ENCODE data around the gene PRKN.
"Not testable (repeated sequence)": the region's sequence is repeated elsewhere in the genome, so short reads cannot be mapped to it uniquely, and the experiment has no call there.

Gene PRKN

GRCh38 chr6:161882196-161882765 lies 845.3 kb downstream of the PRKN start:
- no peak for DNase-seq

DNA sequence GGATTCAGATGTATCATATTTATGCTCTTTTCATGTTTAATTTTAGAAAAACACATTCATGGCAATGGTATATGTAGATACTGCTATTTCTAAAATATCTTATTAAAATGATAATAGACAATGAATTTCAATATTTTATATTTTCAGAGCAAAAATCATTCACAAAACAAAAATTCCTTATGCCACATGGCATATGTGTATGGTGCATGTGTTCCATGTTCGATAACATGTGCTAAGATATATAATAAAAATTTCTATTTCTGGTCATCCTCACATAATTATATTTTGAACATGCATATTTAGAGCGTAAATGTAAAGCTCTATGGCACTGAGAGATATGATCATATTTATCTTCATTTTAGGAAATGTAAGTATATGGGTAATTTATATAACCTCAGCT lies 847.5 kb downstream of the PRKN start:
- DNase-seq: no peak

DNA sequence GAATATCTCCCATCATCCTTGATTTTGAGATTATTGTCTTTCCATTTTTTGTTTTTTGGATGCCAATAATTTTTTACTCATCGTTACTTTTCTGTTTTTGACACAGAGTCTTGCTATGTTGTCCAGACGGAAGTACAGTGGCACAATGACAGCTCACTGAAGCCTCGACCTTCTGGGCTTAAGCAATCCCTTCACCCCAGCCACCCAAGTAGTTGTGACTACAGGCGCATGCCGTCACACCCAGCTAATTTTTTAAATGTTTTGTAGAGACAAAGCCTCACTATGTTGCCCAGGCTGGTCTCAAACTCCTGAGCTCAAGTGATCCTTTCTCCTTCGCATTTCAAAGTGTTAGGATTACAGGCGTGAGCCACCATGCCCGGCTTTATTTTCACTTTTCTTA lies 851.3 kb downstream of the PRKN start:
- no peak for DNase-seq

DNA sequence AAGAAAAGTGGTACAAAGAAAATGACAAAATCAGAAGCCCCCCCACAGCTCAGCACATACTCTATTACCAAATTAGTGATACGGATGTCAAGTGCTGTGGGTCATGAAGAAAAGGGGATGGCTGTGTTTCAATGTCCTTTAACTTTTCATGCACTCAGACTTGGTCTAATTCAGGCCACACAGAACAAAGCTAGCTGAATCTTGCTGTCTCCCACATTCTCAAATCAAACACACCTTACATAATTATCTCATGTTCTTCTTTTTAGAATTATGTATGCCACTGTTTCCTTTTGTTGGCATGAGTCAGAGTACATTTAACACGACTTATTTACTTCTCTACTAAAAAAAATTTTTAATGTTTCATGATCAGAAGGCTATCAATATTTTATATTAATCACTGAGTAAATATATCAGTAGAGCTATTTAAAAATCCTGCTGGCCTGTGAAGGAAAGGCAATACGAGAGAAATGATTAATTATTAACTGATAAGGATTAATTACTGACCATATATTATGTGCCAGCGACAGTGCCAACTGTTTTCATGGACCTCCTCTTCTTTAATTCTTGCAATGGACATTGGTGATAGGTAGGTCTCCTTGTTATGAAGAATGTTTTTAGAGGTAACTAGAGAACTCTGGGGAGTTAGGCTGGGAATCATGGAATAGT lies 857.2 kb downstream of the PRKN start:
- no peak for DNase-seq

- no peak for DNase-seq
Measured at GRCh38 chr6:161869491-161869890, 858.1 kb downstream of the PRKN start.

GRCh38 chr6:161866570-161866969 lies 861.0 kb downstream of the PRKN start:
- DNase-seq: no peak

DNA sequence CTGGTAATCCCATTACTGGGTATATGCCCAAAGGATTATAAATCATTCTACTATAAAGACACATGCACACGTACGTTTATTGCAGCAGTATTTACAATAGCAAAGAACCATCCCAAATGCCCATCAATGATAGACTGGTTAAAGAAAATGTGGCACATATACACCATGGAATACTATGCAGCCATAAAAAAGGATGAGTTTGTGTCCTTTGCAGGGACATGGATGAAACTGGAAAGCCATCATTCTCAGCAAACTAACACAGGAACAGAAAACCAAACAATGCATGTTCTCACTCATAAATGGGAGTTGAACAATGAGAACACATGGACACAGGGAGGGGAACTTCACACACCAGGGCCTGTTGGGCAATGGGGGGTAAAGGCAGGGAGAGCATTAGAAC lies 866.5 kb downstream of the PRKN start:
- DNase-seq: not testable (repeated sequence)

DNA sequence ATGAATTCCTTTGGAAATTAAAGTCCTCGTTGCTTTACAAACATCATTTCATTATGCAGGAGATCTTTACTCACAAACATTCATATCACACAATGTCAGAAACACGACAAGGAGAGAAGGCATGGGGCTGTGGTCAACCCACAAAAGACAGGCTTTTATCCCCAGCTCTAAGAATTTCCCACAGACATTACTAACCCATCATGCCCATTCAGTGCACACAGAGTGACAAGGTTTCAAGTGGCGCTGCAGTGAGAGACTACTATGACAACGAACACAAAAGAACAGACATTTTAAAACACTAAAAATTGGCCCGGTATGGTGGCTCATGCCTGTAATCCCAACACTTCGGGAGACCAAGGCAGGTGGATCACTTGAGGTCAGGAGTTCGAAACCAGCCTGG lies 873.9 kb downstream of the PRKN start:
- no peak for DNase-seq

DNA sequence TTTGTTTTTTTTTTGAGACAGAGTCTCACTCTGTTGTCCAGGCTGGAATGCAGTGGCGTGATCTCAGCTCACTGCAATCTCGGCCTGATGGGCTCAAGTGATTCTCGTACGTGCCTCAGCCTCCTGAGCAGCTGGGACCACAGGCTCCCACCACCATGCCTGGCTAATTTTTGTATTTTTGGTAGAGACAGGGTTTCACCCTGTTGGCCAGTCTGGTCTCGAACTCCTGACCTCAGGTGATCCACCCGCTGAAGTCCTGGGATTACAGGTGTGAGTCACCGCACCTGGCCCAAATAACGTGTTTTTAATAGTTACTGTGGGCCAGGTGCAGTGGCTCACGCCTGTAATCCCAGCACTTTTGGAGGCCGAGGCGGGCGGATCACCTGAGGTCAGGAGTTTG lies 876.1 kb downstream of the PRKN start:
- DNase-seq: not testable (repeated sequence)

DNA sequence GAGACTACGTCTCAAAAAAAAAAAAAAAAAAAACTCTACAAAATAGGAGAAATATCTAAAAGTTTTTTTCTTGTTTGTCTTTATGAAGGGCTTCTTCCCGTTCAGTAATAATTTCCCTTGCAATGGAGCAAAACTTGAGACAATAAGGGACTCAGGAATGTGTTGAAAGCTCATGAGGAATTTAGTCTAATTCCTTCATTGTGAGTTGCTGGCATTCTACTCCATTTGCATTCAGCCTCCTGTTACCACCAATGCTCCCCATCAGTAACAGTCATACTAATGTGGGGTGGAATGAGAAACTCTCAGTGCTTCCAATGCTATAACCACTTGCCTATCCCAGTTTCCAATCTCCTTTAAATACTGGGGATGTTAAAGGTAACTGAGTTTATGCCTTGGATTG lies 877.0 kb downstream of the PRKN start:
- no peak for DNase-seq

DNA sequence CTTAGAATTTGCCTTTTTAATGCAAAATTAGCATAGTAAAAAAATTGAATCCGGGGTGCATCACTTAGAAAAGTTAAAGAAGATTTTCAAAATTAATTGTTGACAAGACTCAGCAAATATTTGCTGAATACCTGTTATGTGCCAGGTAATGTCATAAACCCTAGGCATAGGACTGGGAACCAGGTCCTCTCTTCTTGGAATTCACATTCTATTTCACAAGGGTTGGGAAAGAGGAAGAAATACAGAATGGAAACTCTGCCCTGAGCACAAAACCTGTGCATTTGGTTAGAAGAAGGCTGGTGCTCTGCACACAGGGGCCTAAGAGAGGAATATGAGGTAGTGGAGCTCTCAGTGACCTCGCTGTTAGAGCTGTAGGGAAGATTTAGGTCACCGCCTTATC lies 879.9 kb downstream of the PRKN start:
- no peak for DNase-seq

DNA sequence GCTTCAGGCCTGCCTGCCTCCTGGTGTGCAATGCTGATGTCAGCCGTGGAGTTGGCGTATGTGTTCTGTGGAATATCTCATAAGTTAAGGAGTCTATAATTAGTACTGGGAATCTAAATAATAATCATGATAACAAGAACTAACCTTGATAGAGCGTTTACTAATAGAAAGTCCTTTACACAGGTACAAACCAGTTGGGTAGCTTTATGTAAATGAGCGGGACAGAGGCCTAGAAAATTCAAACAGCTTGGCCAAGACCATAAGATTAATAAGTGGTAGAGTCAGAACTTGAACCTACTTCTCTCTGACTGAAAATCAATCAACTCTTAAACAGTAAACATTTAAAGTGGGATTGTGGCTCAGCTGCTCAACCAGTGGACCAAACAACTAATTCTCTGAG lies 882.8 kb downstream of the PRKN start:
- DNase-seq: no peak

DNA sequence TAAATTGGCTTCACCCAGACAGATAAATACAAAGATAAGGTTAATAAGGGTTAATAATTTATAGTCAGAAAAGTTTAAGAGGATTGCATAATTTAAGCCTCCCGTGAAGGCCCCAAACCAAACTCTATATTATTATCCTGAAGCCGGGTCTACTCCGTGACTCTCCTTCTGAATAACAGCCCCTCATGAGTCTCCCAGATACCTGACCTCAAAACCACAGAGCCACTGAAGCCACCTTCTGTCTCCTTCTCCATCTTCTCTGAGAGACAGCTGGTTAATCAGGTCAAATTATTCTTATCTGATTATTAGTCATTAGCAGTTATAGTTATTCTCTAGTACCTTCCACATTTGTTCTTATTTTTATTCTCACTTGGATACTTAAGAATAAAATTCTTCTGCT lies 884.5 kb downstream of the PRKN start:
- no peak for DNase-seq

DNA sequence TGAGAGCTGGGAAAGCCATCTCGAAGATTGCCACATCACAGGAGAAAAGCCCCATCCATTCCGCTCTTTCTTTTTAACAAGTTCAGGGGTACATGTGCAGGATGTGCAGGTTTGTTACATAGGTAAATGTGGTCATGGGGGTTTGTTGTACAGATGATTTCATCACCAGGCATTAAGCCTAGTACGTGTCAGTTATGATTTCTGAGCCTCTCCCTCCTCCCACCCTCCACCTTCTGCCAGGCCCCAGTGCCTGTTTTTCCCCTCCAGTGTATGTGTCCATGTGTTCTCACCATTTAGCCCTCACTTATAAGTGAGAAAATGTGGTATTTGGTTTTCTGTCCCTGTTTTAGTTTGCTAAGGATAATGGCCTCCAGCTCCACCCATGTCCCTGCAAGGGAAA lies 887.2 kb downstream of the PRKN start:
- DNase-seq: no peak

DNA sequence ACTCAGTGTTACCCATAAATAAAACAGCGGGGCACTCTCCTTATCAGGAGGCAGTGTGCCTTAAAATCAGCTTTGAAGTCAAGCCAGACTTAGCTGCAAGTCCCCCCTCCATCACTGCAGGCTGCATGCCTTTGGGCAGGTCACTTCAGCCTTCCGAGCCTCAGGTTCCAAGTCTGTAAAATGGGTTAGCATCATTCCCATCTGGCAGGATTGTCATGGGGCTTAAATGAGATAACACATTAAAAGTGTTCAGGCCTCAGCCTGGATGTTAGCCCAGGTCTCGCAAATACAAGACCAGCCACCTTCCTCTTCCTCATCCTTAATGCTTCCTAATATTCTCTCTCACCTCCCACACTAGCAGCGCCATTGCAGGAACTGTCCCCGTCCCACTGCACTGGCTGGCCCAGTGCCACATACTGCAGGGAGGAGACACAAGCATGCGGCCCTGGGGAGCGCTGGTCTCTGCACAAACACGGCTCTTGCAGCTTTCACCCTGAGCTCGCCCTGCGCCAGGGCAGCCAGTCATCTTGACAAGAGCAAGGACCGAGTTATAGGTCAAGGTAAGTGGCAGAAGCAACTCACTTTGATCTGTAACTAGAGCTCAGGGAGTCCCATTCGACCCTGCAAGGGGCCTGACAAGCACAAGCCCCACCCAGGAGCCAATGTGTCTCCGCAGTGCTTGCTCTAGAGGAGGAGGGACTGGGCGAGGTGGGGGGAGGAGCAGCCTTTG lies 889.1 kb downstream of the PRKN start:
- DNase-seq: no peak

- no peak for DNase-seq
Measured at GRCh38 chr6:161837854-161838253, 889.7 kb downstream of the PRKN start.

GRCh38 chr6:161837449-161837735 lies 890.2 kb downstream of the PRKN start:
- DNase-seq: no peak

- DNase-seq: no peak
Measured at GRCh38 chr6:161836643-161837448, 890.7 kb downstream of the PRKN start.

GRCh38 chr6:161835500-161836215 lies 891.9 kb downstream of the PRKN start:
- DNase-seq: no peak

- no peak for DNase-seq
Measured at GRCh38 chr6:161834426-161834825, 893.1 kb downstream of the PRKN start.

- DNase-seq: no peak
Measured at GRCh38 chr6:161833099-161833860, 894.3 kb downstream of the PRKN start.

DNA sequence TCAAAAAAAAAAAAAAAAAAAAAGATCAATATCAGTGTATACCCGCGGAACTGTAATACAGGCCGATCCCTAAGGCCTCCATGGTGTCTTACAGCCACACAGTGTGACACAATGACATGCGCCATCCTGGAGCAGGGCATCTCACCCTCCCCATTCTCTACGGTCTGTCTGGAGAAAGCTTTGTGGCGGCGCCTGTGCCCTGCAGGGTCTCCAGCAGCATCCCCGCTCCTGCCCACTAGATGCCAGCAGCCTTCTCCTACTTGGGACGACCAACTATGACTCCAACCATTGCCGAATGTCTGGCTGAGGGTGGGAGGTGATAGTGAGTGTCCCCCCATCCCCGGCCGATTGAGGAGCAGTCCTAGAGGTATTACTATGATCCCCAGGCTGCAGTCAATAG lies 894.9 kb downstream of the PRKN start:
- DNase-seq: no peak
